ENCODE measurements around the gene SLC24A2.
"Not testable (repeated sequence)": the region's sequence is repeated elsewhere in the genome, so short reads cannot be mapped to it uniquely, and the experiment has no call there.

DNA sequence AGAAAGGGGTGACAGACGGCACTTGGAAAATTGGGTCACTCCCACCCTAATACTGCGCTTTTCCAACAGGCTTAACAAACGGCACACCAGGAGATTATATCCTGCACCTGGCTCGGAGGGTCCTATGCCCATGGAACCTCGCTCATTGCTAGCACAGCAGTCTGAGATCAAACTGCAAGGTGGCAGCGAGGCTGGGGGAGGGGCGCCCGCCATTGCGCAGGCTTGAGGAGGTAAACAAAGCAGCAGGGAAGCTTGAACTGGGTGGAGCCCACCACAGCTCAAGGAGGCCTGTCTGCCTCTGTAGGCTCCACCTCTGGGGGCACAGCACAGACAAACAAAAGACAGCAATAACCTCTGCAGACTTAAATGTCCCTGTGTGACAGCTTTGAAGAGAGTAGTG lies 44.5 kb upstream of the SLC24A2 start:
- TF ChIP-seq CTCF (optimal IDR thresholded peaks at IDR 0.05 in 1 of 3, IDR thresholded peaks at IDR 0.05 in 1 of 3, conservative IDR thresholded peaks at IDR 0.05 in 1 of 3; ENCODE audit: extremely low read depth in 1 of 3, insufficient read depth in 2 of 3, low read length in 3 of 3); EZH2 (IDR thresholded peaks at IDR 0.05; ENCODE audit: low read length): not testable (repeated sequence)

Data from keratinocyte (primary cell).